VCaP (cell line): ENCODE measurements around the gene LTBP1.

Experiments
- H3K27ac ChIP-seq: fragments of 450-650 bp; 2 replicates; pipeline ENCODE4 v1.5.1; 2017
- TF ChIP-seq, protein P1 (sequence below): fragments of 450-650 bp; conservative IDR thresholded peaks from 2 replicates; pipeline ENCODE4 v1.5.1; 2017; ENCODE audit warnings: mild to moderate bottlenecking, moderate library complexity

LTBP1 gene

GRCh38 chr2:32988525-32988924 is 41.8 kb downstream of the LTBP1 start:
- no peak overlapping the region for H3K27ac ChIP-seq
- TF ChIP-seq, protein P1, sequence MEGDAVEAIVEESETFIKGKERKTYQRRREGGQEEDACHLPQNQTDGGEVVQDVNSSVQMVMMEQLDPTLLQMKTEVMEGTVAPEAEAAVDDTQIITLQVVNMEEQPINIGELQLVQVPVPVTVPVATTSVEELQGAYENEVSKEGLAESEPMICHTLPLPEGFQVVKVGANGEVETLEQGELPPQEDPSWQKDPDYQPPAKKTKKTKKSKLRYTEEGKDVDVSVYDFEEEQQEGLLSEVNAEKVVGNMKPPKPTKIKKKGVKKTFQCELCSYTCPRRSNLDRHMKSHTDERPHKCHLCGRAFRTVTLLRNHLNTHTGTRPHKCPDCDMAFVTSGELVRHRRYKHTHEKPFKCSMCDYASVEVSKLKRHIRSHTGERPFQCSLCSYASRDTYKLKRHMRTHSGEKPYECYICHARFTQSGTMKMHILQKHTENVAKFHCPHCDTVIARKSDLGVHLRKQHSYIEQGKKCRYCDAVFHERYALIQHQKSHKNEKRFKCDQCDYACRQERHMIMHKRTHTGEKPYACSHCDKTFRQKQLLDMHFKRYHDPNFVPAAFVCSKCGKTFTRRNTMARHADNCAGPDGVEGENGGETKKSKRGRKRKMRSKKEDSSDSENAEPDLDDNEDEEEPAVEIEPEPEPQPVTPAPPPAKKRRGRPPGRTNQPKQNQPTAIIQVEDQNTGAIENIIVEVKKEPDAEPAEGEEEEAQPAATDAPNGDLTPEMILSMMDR = no peak

GRCh38 chr2:32990556-32990955 is 43.8 kb downstream of the LTBP1 start:
- TF ChIP-seq, protein P1 = no peak
- no peak overlapping the region for H3K27ac ChIP-seq

GRCh38 chr2:32991091-32991845 is 44.5 kb downstream of the LTBP1 start:
- TF ChIP-seq, protein P1 = no peak

GRCh38 chr2:32993005-32993539 is 46.3 kb downstream of the LTBP1 start:
- TF ChIP-seq, protein P1 = no peak
- H3K27ac ChIP-seq = no peak overlapping the region

More at GRCh38 chr2:32991091-32991845, 44.5 kb downstream of the LTBP1 start:
- H3K27ac ChIP-seq = no peak overlapping the region

DNA sequence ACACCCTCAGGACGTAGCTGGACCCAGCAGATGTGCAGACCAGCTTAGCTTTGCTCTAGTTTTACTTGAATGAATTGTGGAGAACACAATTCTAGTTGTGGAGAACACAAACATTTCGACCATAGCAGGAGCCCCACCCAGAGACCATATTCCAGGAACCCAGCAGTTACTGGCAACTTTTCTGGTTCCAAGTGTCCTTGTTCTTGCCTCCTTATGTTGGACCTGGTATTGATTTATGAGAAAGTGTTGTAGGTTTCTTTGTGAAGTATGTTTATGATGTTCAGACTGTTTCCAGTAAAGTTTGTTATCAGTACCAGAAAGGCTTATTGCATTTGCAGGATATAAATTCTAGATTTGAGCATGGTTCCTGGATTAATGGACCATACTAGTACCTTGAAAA is 51.0 kb downstream of the LTBP1 start:
- TF ChIP-seq, protein P1 = no peak
- no peak overlapping the region for H3K27ac ChIP-seq

DNA sequence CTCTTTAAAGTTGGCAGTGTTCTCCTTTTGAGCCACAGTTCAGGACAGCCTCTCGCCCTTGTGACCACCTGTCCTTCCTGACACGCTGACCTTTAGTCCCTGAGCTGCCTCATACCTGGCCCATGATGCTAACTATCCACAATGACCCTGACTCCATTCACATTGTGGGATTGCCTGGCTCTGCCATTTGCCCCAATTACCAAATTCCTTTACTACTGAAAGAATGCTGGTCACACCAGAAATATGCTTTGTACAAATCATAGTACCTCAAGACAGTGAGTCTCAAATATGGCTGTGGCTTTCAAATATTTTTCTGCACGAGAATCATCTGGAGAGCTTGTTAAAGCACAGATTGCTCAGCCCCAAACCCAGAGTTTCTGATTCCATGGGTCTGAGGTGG is 54.2 kb downstream of the LTBP1 start:
- TF ChIP-seq, protein P1 = no peak
- no peak overlapping the region for H3K27ac ChIP-seq

GRCh38 chr2:33001823-33002222 is 55.1 kb downstream of the LTBP1 start:
- TF ChIP-seq, protein P1 = no peak
- no peak overlapping the region for H3K27ac ChIP-seq
